ENCODE results near the gene ZBTB11.

DNA sequence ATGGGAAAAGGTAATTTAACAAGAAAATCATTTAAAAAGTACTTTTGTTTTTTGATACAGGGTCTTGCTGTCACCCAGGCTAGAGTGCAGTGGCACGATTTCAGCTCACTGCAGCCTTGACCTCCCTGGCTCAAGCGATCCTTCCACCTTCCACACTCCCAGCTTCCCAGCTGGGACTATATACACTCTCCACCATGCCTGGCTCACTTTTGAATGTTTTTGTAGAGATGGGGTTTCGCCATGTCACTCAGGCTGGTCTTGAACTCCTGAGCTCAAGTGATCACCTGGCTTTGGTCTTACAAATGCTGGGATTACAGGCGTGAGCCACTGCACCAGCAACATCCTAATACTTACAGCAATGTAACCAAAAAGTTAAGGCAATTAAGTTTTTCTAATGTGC is 3.5 kb upstream of the ZBTB11 start:
- no peak; the same call in 1 of the 2 replicates for TF ChIP-seq POLR2A (IDR thresholded peaks at IDR 0.05; ENCODE audit: low read depth, low read length)
- TF ChIP-seq POLR2AphosphoS5 (IDR thresholded peaks at IDR 0.05; ENCODE audit: low read depth, low read length) = no peak
- TF ChIP-seq TAF1 (IDR thresholded peaks at IDR 0.05; ENCODE audit: borderline replicate concordance, low read depth, low read length) = no peak
